Measurements from ENCODE around the gene ABLIM2. TPM values are rescaled to one million over a fixed set of nuclear protein-coding genes. Genes with fewer than 3 reads are reported as not detected.

The ABLIM2 gene
- total and polyA plus RNA-seq, 2 of the 13 experiments (the other 11 are each of a cell fraction or from before 2014, with no cell fraction given), result 0.20 to 0.37 TPM

DNA sequence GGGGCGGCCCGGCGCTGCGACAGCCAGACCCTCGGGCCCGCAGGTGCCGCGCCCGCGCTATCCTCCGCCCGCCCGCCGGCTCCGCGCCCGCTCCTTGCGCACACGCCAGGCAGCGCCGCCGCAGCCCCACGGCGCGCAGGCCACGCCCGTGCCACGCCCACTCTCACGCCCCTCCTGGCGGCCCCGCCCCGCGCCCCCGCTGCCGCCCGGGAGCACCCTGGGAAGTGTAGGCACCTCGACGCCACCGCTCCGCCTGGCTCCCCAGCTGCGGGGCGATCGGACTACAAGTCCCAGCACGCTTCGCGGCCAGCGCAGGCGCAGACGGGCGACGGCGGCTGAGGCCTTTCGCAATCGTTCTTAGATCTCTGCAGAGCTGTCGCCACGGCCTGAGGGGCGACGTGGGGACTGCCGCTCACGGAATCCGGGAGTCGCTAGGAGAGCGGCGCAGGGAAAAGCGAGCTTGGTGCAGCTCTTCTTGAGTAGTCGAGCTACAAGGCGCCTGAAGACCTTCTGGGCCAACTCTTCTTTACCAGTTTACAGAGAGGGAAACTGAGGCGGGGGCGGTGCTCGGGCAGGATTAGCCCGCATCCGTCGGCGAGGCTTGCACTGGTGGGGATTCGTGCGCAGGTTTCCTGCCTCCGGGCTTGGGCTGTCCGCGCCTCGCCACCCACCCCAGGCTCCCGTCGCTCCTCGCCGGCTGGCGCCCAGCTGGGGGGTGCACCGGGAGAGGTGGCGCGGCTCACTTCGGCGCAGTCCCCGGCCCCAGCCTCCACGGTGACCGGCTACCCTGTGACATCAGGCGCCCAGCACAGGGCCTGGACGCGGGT, at the start of gene ABLIM2 (continued):
- TF ChIP-seq AKAP8 (CRISPR knock-in tag; IDR thresholded peaks at IDR 0.05) (no peak), ZNF572 (CRISPR knock-in tag; IDR thresholded peaks at IDR 0.05) (peak; percentile 90; the same call in 1 of the 2 replicates), ZNF331 (CRISPR knock-in tag; IDR thresholded peaks at IDR 0.05) (no peak), ZNF530 (CRISPR knock-in tag; IDR thresholded peaks at IDR 0.05; ENCODE audit: low read depth) (no peak), ARNT (IDR thresholded peaks at IDR 0.05) (no peak), ZNF552 (CRISPR knock-in tag; IDR thresholded peaks at IDR 0.05; ENCODE audit: borderline replicate concordance) (no peak), ZNF776 (CRISPR knock-in tag; IDR thresholded peaks at IDR 0.05) (no peak), ZNF274 (CRISPR knock-in tag; IDR thresholded peaks at IDR 0.05) (no peak), BCL6 (CRISPR knock-in tag; IDR thresholded peaks at IDR 0.05) (peak; percentile 82), GATAD2A (CRISPR knock-in tag; IDR thresholded peaks at IDR 0.05) (peak; percentile 19; the same call in 1 of the 2 replicates), IKZF4 (CRISPR knock-in tag; IDR thresholded peaks at IDR 0.05; ENCODE audit: borderline replicate concordance, low read depth, not compliant biosample characterization) (no peak), TBX2 (CRISPR knock-in tag; IDR thresholded peaks at IDR 0.05; ENCODE audit: borderline replicate concordance) (no peak), ZNF746 (CRISPR knock-in tag; IDR thresholded peaks at IDR 0.05) (0 out of 2 replicates have a peak, but pooled peaks have one; percentile 35), REL (CRISPR knock-in tag; conservative IDR thresholded peaks at IDR 0.05) (0 out of 2 replicates have a peak, but pooled peaks have one; percentile 29), ZSCAN25 (CRISPR knock-in tag; IDR thresholded peaks at IDR 0.05) (peak; percentile 18; the same call in 1 of the 2 replicates), ZNF34 (CRISPR knock-in tag; IDR thresholded peaks at IDR 0.05; ENCODE audit: borderline replicate concordance) (peak; percentile 88; the same call in 1 of the 2 replicates), ZFP1 (CRISPR knock-in tag; IDR thresholded peaks at IDR 0.05) (no peak)
- TF ChIP-seq, protein P1, sequence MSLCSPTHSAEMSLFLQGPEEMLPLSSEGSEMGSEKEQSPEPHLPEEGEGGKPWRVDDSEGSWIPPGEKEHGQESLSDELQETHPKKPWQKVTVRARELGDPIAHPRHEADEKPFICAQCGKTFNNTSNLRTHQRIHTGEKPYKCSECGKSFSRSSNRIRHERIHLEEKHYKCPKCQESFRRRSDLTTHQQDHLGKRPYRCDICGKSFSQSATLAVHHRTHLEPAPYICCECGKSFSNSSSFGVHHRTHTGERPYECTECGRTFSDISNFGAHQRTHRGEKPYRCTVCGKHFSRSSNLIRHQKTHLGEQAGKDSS (CRISPR knock-in tag; IDR thresholded peaks at IDR 0.05; ENCODE audit: borderline replicate concordance, low read depth), result no peak
- TF ChIP-seq, protein P2, sequence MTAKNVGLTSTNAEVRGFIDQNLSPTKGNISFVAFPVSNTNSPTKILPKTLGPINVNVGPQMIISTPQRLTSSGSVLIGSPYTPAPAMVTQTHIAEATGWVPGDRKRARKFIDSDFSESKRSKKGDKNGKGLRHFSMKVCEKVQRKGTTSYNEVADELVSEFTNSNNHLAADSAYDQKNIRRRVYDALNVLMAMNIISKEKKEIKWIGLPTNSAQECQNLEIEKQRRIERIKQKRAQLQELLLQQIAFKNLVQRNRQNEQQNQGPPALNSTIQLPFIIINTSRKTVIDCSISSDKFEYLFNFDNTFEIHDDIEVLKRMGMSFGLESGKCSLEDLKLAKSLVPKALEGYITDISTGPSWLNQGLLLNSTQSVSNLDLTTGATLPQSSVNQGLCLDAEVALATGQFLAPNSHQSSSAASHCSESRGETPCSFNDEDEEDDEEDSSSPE (CRISPR knock-in tag; IDR thresholded peaks at IDR 0.05), result no peak
- TF ChIP-seq, protein P3, sequence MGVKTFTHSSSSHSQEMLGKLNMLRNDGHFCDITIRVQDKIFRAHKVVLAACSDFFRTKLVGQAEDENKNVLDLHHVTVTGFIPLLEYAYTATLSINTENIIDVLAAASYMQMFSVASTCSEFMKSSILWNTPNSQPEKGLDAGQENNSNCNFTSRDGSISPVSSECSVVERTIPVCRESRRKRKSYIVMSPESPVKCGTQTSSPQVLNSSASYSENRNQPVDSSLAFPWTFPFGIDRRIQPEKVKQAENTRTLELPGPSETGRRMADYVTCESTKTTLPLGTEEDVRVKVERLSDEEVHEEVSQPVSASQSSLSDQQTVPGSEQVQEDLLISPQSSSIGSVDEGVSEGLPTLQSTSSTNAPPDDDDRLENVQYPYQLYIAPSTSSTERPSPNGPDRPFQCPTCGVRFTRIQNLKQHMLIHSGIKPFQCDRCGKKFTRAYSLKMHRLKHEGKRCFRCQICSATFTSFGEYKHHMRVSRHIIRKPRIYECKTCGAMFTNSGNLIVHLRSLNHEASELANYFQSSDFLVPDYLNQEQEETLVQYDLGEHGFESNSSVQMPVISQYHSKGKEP (CRISPR knock-in tag; IDR thresholded peaks at IDR 0.05), result no peak
- TF ChIP-seq, protein P4, sequence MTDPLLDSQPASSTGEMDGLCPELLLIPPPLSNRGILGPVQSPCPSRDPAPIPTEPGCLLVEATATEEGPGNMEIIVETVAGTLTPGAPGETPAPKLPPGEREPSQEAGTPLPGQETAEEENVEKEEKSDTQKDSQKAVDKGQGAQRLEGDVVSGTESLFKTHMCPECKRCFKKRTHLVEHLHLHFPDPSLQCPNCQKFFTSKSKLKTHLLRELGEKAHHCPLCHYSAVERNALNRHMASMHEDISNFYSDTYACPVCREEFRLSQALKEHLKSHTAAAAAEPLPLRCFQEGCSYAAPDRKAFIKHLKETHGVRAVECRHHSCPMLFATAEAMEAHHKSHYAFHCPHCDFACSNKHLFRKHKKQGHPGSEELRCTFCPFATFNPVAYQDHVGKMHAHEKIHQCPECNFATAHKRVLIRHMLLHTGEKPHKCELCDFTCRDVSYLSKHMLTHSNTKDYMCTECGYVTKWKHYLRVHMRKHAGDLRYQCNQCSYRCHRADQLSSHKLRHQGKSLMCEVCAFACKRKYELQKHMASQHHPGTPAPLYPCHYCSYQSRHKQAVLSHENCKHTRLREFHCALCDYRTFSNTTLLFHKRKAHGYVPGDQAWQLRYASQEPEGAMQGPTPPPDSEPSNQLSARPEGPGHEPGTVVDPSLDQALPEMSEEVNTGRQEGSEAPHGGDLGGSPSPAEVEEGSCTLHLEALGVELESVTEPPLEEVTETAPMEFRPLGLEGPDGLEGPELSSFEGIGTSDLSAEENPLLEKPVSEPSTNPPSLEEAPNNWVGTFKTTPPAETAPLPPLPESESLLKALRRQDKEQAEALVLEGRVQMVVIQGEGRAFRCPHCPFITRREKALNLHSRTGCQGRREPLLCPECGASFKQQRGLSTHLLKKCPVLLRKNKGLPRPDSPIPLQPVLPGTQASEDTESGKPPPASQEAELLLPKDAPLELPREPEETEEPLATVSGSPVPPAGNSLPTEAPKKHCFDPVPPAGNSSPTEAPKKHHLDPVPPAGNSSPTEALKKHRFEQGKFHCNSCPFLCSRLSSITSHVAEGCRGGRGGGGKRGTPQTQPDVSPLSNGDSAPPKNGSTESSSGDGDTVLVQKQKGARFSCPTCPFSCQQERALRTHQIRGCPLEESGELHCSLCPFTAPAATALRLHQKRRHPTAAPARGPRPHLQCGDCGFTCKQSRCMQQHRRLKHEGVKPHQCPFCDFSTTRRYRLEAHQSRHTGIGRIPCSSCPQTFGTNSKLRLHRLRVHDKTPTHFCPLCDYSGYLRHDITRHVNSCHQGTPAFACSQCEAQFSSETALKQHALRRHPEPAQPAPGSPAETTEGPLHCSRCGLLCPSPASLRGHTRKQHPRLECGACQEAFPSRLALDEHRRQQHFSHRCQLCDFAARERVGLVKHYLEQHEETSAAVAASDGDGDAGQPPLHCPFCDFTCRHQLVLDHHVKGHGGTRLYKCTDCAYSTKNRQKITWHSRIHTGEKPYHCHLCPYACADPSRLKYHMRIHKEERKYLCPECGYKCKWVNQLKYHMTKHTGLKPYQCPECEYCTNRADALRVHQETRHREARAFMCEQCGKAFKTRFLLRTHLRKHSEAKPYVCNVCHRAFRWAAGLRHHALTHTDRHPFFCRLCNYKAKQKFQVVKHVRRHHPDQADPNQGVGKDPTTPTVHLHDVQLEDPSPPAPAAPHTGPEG (CRISPR knock-in tag; IDR thresholded peaks at IDR 0.05), result no peak

Data from HepG2 (cell line).